OCI-LY1 (cell line): ENCODE data around the gene TERT.

ENCODE experiments used
- H2AFZ ChIP-seq: fragments of 200-600 bp; sonication (generic), shearing (Covaris generic); 2 replicates; pipeline ENCODE4 v1.6.0; 2014; ENCODE audit warnings: antibody characterized with exemption, mild to moderate bottlenecking, low read length
- H3F3A ChIP-seq: fragments of 200-600 bp; sonication (generic), shearing (Covaris generic); 2 replicates; pipeline ENCODE4 v1.6.0; 2014; ENCODE audit warnings: mild to moderate bottlenecking, antibody characterized with exemption, low read length, moderate library complexity; ENCODE audit not compliant: insufficient read depth
- H3K27ac ChIP-seq: fragments of 200-600 bp; sonication (generic); 2 replicates; pipeline ENCODE4 v1.5.1; 2014; ENCODE audit warnings: low read length, mixed run types, mild to moderate bottlenecking, low read depth; ENCODE audit not compliant: poor library complexity, severe bottlenecking
- H3K27me3 ChIP-seq: fragments of 200-600 bp; sonication (generic); 2 replicates; pipeline ENCODE4 v1.6.0; 2014; ENCODE audit warnings: antibody characterized with exemption, mild to moderate bottlenecking, low read length, moderate library complexity; ENCODE audit not compliant: insufficient read depth
- H3K36me3 ChIP-seq: fragments of 200-600 bp; sonication (generic); 2 replicates; pipeline ENCODE4 v1.6.1; 2014; ENCODE audit warnings: mild to moderate bottlenecking, antibody characterized with exemption, low read length, moderate library complexity, mixed read lengths; ENCODE audit not compliant: insufficient read depth
- H3K4me1 ChIP-seq: fragments of 200-600 bp; sonication (generic); 2 replicates; pipeline ENCODE4 v1.5.1; 2014; ENCODE audit warnings: mild to moderate bottlenecking, low read length, moderate library complexity; ENCODE audit not compliant: insufficient read depth, severe bottlenecking
- H3K4me2 ChIP-seq: fragments of 200-600 bp; sonication (generic), shearing (Covaris generic); 2 replicates; pipeline ENCODE4 v1.6.1; 2014; ENCODE audit warnings: low read length
- H3K4me3 ChIP-seq: fragments of 200-600 bp; sonication (generic); 2 replicates; pipeline ENCODE4 v1.5.1; 2014; ENCODE audit warnings: low read length, low read depth, mild to moderate bottlenecking, mixed read lengths; ENCODE audit not compliant: poor library complexity, severe bottlenecking
- H3K79me2 ChIP-seq: fragments of 200-600 bp; shearing (Covaris generic); 2 replicates; pipeline ENCODE4 v1.6.1; 2016; ENCODE audit warnings: mixed run types, low read length, mixed read lengths; ENCODE audit not compliant: insufficient read depth
- H3K9ac ChIP-seq: fragments of 200-600 bp; sonication (generic), shearing (Covaris generic); 2 replicates; pipeline ENCODE4 v1.6.1; 2014; ENCODE audit warnings: mild to moderate bottlenecking, low read length, mixed read lengths
- H3K9me2 ChIP-seq: fragments of 200-600 bp; sonication (generic), shearing (Covaris generic); 2 replicates; pipeline ENCODE4 v1.6.1; 2014; ENCODE audit warnings: low read depth, mild to moderate bottlenecking, low read length, mixed read lengths
- H3K9me3 ChIP-seq: fragments of 200-600 bp; shearing (Covaris generic); 2 replicates; pipeline ENCODE4 v1.6.1; 2014; ENCODE audit warnings: low read length, mixed read lengths
- H4K20me1 ChIP-seq: fragments of 200-600 bp; sonication (generic), shearing (Covaris generic); 2 replicates; pipeline ENCODE4 v1.6.0; 2016; ENCODE audit warnings: mild to moderate bottlenecking, low read length; ENCODE audit not compliant: insufficient read depth
- EZH2 ChIP-seq: fragments of 200-600 bp; sonication (generic), shearing (Covaris generic); IDR thresholded peaks from 2 replicates; pipeline ENCODE4 v1.8.0; 2017; ENCODE audit warnings: borderline replicate concordance, mixed run types, mild to moderate bottlenecking, antibody characterized with exemption, low read length, moderate library complexity, mixed read lengths
- TF ChIP-seq, protein P1 (sequence below): fragments of 200-600 bp; sonication (generic), shearing (Covaris generic); IDR thresholded peaks from 2 replicates; pipeline ENCODE4 v1.5.1; 2017; ENCODE audit warnings: mild to moderate bottlenecking, antibody characterized with exemption, low read length, moderate library complexity, mixed read lengths

Gene TERT

GRCh38 chr5:1256776-1257175 is 38.1 kb downstream of the TERT start:
- H3K4me2 ChIP-seq: no peak overlapping the region
- H3K27ac ChIP-seq: no peak overlapping the region
- H3K36me3 ChIP-seq: peaks cover 8% of the 10 kb centered on the region; the same call in 1 of the 2 replicates
- no peak overlapping the region for H2AFZ ChIP-seq
- H3K79me2 ChIP-seq: no peaks in the 10 kb centered on the region
- H3K27me3 ChIP-seq: no peaks in the 10 kb centered on the region
- H3K4me1 ChIP-seq: no peaks in the 10 kb centered on the region
- H3F3A ChIP-seq: no peaks in the 10 kb centered on the region
- no peaks in the 10 kb centered on the region for H3K9me2 ChIP-seq
- TF ChIP-seq, protein P1, sequence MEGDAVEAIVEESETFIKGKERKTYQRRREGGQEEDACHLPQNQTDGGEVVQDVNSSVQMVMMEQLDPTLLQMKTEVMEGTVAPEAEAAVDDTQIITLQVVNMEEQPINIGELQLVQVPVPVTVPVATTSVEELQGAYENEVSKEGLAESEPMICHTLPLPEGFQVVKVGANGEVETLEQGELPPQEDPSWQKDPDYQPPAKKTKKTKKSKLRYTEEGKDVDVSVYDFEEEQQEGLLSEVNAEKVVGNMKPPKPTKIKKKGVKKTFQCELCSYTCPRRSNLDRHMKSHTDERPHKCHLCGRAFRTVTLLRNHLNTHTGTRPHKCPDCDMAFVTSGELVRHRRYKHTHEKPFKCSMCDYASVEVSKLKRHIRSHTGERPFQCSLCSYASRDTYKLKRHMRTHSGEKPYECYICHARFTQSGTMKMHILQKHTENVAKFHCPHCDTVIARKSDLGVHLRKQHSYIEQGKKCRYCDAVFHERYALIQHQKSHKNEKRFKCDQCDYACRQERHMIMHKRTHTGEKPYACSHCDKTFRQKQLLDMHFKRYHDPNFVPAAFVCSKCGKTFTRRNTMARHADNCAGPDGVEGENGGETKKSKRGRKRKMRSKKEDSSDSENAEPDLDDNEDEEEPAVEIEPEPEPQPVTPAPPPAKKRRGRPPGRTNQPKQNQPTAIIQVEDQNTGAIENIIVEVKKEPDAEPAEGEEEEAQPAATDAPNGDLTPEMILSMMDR: no peak
- no peak for TF ChIP-seq EZH2
- no peaks in the 10 kb centered on the region for H3K9me3 ChIP-seq
- H3K4me3 ChIP-seq: no peak overlapping the region
- H4K20me1 ChIP-seq: no peaks in the 10 kb centered on the region
- H3K9ac ChIP-seq: no peak overlapping the region

DNA sequence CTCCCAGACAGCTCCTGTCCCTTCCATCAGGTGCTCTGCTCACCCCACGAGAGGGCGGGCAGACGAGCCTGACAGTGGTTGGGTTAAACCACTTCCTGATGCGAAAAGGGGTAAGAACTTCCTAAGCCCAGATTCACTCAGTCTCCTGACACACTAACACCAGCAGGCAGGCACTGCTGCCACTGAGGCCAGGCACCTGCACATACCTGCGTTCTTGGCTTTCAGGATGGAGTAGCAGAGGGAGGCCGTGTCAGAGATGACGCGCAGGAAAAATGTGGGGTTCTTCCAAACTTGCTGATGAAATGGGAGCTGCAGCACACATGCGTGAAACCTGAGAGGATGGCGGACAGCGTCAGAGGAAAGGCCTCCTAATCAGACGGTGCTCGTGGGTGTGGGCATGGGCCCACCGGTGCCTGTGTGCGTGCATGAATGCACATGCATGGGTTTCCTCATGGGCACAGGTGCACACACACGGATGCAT is 39.7 kb downstream of the TERT start:
- H3K27ac ChIP-seq: no peak overlapping the region
- H3K79me2 ChIP-seq: no peaks in the 10 kb centered on the region
- no peaks in the 10 kb centered on the region for H3K9me2 ChIP-seq
- no peak overlapping the region for H3K4me2 ChIP-seq
- no peaks in the 10 kb centered on the region for H3K4me1 ChIP-seq
- H3K9ac ChIP-seq: no peak overlapping the region
- no peaks in the 10 kb centered on the region for H4K20me1 ChIP-seq
- no peaks in the 10 kb centered on the region for H3K36me3 ChIP-seq
- H2AFZ ChIP-seq: no peak overlapping the region
- H3K9me3 ChIP-seq: no peaks in the 10 kb centered on the region
- H3K4me3 ChIP-seq: no peak overlapping the region
- no peak for TF ChIP-seq EZH2
- TF ChIP-seq, protein P1: no peak
- H3K27me3 ChIP-seq: peaks cover 2% of the 10 kb centered on the region; the same call in 1 of the 2 replicates
- no peaks in the 10 kb centered on the region for H3F3A ChIP-seq

- no peaks in the 10 kb centered on the region for H3K9me3 ChIP-seq
- H3K4me1 ChIP-seq: no peaks in the 10 kb centered on the region
- no peaks in the 10 kb centered on the region for H3K9me2 ChIP-seq
- no peak overlapping the region for H3K4me3 ChIP-seq
- H3F3A ChIP-seq: no peaks in the 10 kb centered on the region
- no peak overlapping the region for H2AFZ ChIP-seq
- H3K27ac ChIP-seq: no peak overlapping the region
- H3K4me2 ChIP-seq: no peak overlapping the region
- H3K9ac ChIP-seq: no peak overlapping the region
- H3K36me3 ChIP-seq: no peaks in the 10 kb centered on the region
- no peaks in the 10 kb centered on the region for H3K79me2 ChIP-seq
- no peaks in the 10 kb centered on the region for H4K20me1 ChIP-seq
- TF ChIP-seq, protein P1: no peak
- no peak for TF ChIP-seq EZH2
- peaks cover 3% of the 10 kb centered on the region; the same call in 1 of the 2 replicates for H3K27me3 ChIP-seq
Observed at GRCh38 chr5:1254196-1254595, 40.7 kb downstream of the TERT start.
